DLD1 (cell line): ENCODE data around the gene ABCF2.

Experiments
- in situ Hi-C: cut with HindIII; loops from 2 replicates; pipeline ENCODE4 v1.10.0; 2017; ENCODE audit warnings: low sequenced_read_pairs

Gene ABCF2

DNA sequence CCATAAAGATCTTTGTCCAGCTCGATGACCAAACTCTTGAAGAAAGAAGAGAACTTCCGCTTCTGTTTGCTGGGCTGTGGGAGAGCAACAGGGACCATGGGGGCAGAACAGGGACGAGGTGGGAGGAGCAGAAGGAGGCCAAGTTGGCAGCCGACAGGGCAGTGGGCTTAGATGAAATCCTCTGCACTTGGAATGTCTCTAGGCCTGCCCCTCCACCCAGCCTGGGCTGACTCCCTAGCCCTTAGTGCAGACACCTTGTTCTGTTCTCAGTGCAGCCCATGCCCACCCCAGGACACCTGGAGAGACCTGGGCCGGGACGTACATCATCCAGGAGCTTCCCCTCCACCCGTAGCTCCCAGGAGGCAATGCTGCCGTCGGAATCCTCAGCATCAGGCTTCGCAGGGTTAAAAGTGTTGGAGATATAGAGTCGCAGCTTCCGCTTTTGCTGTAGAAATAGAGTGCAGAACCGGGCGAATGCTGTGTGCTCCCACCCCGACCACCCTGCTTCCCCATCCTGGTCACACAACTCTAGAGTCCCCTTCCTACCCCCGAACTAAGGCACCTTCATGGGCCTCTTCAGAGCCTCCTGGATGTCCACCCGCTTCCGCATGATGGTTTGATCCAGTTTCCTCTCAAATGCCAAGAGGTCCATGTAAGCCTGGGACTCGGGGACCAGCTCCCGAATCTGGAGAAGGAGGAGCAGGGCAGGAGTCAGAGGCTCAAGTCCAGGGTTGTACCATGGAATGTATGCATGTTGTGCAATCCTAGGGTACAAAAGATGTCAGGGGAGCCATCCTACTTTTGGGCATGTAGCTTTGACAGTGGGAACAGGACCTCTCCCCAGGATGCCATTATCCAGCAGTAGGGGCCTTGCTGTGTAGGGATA is 15.4 kb upstream of the ABCF2 start:
- in situ Hi-C loops, result no loop called here

- in situ Hi-C loops, result no loop called here
These were observed 14.7 kb upstream of the ABCF2 start for GRCh38 chr7:151241755-151242096.

DNA sequence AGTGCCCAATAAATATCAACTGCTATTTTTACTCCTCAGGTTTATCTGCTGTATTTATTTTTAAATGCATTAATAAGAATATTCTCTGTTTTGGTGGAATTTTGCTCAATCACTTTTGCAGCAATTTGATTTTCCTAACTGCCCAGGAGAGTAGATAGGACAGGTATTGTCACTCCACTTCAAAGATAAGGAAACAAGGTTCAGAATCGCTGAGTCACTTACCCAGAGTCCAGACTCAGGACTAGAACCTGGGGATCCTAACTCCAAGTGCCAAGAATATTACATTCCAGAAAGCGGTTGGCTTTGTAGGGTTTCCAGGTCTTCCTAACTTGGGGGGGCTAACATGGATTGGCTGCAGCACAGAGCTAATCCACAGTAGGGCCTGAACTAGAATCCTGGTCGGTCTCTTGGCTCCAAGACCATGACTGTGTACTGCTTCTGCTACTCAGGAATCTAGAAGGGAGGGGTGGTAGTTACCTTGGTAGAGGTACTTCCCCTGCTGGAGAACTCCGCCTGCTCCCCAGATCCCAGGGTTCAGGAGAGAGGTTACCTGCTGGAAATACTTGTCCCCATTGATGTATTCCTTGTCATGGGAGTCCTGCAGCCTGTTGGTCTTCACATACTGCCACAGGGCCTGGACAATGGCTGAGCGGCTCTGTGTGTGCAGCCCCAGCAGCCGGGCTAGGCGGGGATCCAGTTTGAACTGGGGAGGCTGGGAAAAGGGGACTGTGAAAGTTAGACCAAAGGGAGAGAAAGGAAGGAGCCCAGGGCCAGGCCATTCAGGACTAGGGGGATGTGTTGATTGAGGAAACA is 14.1 kb upstream of the ABCF2 start:
- in situ Hi-C loops, result no loop called here

- in situ Hi-C loops, result no loop called here
These were observed 13.5 kb upstream of the ABCF2 start for GRCh38 chr7:151240536-151240935.

DNA sequence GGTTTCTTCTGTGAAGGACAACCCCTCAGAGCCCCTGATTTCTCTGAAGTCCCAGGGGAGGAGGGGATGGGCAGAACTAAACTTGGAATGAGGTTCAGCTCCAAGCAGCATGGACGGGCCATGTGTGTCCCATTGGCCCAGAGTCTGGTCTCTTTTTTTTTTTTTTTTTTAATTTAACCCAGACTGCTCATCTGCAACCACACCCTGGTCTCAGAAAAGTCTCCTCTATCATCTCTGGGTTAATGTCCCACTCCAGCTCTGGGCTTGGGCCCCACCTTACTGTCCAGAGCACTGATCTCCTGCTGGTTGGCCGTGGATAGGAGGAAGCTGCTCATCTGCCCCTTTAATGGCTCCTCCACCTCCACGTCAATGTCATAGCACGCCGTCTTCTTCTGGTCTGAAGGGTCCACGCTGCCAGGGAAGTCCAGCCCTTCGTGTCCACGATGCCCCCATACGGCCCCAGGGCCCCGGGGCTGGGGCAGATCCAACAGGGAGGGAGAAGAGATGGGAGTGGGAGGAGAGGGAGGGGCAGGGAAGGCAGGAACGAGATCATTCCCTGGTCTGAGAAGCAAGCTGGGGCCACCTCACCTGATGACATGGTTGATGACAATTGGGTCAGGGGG is 12.9 kb upstream of the ABCF2 start:
- in situ Hi-C loops, result no loop called here

DNA sequence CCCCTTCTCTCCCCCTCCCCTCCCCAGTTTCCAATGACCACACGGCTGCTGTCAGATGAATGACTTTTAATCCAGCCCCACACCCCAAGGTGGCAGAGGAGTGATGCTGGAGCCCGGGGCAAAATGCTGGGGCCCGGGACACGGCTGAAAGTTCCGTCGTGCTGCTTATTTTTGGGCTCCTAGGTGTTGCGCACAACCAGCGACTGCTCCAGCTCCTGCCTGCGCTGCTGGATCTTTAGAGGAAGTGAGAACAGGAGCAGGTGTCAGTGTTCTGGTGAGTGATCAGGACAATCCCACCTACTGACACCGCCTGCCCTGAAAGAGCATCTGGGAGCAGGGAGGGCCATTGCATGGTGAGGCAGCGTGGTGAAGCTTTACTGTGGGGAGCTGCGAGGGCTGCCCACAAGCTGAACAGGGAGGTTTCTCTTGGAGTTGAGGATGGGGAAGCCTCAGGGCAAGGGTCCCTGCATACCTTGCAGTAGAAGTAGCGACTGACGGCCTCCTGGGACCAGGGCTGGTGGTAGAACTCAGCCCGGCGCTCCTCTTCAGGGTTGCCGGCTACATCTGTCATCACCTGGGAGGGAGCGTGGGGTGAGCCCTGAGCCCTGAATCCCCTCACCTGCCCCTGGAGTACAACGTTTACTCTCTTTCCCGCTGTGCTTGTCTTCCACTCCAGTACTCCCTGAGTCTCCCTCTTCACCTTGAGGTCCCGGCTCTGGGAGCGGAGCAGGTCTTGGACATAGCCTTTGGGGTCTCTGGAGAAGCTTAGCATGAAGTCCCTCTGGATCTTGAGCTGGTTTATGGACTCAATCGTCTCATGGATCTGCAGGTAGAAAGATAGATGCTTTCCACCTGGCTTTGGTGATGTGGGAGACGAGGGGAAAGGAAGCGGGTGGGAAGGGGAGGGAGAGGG is 12.2 kb upstream of the ABCF2 start:
- in situ Hi-C loops, result no loop called here

DNA sequence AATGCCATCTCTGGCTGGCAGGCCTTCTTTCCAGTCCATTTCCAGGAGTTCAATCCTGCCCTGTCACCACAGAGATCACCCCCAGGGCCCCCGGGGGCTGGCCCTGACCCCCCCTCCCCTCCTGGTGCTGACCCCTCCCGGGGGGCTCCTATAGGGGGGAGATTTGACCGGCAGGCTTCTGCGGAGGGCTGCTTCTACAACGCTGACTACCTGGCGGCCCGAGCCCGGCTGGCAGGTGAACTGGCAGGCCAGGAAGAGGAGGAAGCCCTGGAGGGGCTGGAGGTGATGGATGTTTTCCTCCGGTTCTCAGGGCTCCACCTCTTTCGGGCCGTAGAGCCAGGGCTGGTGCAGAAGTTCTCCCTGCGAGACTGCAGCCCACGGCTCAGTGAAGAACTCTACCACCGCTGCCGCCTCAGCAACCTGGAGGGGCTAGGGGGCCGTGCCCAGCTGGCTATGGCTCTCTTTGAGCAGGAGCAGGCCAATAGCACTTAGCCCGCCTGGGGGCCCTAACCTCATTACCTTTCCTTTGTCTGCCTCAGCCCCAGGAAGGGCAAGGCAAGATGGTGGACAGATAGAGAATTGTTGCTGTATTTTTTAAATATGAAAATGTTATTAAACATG is 11.3 kb upstream of the ABCF2 start:
- in situ Hi-C loops, result no loop called here

- in situ Hi-C loops, result no loop called here
These were observed 10.5 kb upstream of the ABCF2 start for GRCh38 chr7:151237244-151238189.

GRCh38 chr7:151236406-151236805 is 9.4 kb upstream of the ABCF2 start:
- in situ Hi-C loops, result no loop called here

GRCh38 chr7:151235091-151235787 is 8.2 kb upstream of the ABCF2 start:
- in situ Hi-C loops, result no loop called here

DNA sequence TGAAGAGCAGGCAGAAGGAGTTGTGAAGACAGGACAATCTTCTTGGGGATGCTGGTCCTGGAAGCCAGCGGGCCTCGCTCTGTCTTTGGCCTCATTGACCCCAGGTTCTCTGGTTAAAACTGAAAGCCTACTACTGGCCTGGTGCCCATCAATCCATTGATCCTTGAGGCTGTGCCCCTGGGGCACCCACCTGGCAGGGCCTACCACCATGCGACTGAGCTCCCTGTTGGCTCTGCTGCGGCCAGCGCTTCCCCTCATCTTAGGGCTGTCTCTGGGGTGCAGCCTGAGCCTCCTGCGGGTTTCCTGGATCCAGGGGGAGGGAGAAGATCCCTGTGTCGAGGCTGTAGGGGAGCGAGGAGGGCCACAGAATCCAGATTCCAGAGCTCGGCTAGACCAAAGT is 6.8 kb upstream of the ABCF2 start:
- in situ Hi-C loops, result no loop called here

DNA sequence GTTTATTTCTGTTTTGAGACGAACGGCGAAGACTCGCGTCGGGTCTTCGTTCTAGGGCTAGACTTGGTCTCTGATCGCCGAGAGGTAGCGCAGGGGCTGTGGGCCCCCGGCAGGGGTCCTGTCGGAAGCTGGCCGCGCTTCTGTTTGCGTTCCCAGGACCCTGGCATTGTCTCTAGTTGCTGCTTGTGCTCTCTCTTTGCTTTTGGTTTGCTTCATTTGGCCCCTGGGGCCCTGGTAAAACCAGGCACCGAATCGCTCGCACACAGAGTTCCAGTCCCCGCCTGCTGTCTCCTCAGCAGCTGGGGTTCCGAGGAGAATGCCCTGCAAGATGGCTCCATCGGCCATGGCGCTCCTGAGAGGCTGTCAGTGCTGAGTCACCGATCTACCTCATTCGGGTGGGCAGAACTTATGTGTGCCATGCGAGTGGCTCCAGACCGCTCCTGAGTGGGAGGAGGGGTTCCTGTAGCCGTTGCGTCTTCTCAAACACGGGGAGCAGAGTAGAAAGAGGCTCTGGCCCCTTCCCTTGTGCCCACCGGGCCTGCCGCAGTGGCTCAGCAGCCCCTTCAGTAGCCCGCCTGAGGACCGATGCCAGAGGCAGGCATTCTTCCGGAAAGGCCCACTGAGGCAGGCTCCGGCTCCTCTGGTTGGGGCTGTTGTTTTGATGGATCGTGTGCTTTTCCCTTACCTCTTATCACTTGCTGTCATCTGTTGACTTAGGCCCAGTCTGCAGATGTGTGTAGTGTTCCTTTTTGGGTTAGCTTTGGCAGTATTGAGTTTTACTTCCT is 6.1 kb upstream of the ABCF2 start:
- in situ Hi-C loops, result no loop called here

DNA sequence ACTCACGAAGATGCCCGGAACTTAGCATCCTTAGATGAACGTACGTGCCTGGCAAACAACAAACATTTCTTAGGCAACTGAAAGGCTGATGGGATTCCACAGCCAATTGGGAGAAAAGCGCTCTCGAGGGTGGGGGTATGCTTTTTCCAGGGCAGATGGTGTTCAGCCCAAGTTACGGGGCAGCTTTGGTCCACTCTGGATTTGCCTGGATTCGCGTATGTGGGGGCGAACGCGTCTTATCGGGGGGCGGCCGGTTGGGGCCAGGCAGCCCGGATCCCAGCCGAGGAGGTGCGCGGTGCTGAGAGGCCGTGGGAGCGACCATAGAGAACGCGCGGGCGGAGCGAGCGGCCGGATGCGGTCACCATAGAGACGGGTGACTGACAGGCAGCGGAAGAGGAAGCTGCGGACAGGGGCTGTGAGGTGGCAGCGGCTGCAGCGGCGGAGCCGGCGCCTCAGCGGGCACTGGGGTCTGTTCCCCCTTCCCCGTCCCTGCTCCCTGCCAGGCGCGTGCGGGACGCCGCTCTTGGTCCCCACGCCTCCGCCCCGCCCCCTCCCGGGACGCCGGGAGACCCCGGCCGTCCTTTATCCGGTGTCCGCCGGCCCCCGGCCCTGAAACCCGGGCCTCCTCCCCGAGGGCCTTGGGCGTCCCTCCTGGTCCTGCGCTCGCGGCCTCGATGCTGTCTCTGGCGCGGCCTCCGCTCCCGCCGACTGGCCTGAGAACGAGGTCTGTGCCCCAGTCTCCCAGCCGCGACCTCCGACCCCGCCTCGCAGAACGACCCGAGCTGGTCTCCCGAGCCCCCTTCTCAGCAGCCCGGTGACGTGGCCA is 5.3 kb upstream of the ABCF2 start, which contains the start of gene CHPF2:
TSS of gene CHPF2 (plus strand) at position 393 of the 826 bp plus-strand sequence. CDS start 1,529 bp downstream, outside the sequence.
- in situ Hi-C loops, result no loop called here

DNA sequence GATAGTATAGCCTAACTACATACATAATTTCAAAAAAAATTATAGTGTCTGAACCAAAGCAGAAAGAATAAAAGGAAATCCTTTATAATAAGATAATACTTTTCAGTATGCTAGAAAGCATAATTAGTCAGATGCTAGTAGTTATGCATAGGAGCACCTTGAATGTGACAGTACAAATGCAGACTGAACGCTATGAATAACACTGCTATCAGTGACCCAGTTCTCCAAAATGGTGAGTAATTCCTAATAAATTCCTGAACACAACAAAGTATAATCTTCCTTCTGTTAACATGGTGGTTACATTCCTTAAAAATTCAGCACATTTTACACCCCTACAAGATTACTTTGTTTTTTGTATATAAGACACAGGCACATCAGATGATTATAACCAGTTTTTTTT is 4.1 kb upstream of the ABCF2 start:
- in situ Hi-C loops, result no loop called here

- in situ Hi-C loops, result loop anchor here (10.0 kb wide), 1 partner anchor 84 kb away; no protein-coding TSS in a partner anchor
These were observed 2.2 kb upstream of the ABCF2 start for GRCh38 chr7:151229249-151229648.

DNA sequence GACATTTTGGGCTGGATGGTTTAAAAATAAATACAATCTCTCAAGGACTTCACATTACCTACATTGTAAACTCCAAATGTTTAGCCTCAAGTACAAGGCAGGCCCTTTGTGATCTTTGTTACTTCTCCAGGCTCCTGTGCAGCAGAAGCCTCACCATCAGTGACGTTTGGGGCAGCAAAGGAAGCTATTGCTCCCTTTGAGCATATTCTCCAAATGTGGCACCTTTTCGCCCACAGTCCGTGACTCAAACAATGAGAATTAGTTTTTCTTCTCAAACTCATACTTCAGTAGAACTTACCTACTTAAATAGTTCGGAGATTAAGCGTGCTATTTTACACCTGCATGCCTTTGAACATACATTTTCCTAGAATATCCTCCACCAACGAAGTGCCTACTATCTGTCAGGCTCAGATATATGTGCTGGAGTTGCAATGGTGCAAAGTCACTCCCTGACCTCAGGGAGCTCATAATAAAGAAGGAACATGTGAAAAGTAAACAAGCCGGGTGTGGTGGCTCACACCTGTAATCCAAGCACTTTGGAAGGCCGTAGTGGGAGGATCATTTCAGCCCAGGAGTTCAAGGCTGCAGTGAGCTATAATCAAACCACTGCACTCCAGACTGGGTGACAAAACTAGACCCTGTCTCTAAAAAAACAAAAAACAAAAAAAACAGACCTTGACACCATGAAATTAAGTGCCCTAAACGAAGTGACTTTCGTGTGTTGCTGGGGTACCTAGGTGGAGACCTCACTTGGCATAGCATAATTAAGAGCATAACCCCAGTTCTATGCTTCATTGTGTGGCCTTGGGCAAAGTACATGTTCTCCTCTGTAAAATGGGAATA is 1.2 kb upstream of the ABCF2 start:
- in situ Hi-C loops, result loop anchor here (10.0 kb wide), 1 partner anchor 83 kb away; no protein-coding TSS in a partner anchor
